Stimulated activated CD8-positive, alpha-beta memory T cell treated with anti-CD3 and anti-CD28 coated beads, Interleukin-7, amount 100 ng/mL, for 24 hours (primary cell): Measurements from ENCODE around the gene C1orf159.
A peak's percentile ranks its signal among the peaks of the same experiment; 100 is the strongest.
"Not testable (repeated sequence)": the region's sequence is repeated elsewhere in the genome, so short reads cannot be mapped to it uniquely, and the experiment has no call there.

Source experiments
- DNase-seq: peaks from one replicate; pipeline ENCODE4 v3.0.0-alpha.2; 2020; ENCODE audit warnings: low read depth

The C1orf159 gene

GRCh38 chr1:1067284-1067859 is 48.5 kb downstream of the C1orf159 start:
- DNase-seq = no peak

GRCh38 chr1:1066403-1067283 is 49.2 kb downstream of the C1orf159 start:
- no peak for DNase-seq

GRCh38 chr1:1065940-1066304 is 50.0 kb downstream of the C1orf159 start:
- DNase-seq = not testable (repeated sequence)

GRCh38 chr1:1065265-1065939 is 50.5 kb downstream of the C1orf159 start:
- DNase-seq = no peak

- peak; percentile 62 for DNase-seq
Measured at GRCh38 chr1:1063945-1064831, 51.7 kb downstream of the C1orf159 start.

- no peak for DNase-seq
Measured at GRCh38 chr1:1063261-1063944, 52.5 kb downstream of the C1orf159 start.

- DNase-seq = no peak
Measured at GRCh38 chr1:1062348-1063163, 53.3 kb downstream of the C1orf159 start.

- no peak for DNase-seq
Measured at GRCh38 chr1:1061682-1062345, 54.1 kb downstream of the C1orf159 start.

- no peak for DNase-seq
Measured at GRCh38 chr1:1060281-1061000, 55.4 kb downstream of the C1orf159 start.

- DNase-seq = peak; percentile 87
Measured at GRCh38 chr1:1059494-1060280, 56.2 kb downstream of the C1orf159 start.

GRCh38 chr1:1058921-1059493 is 56.9 kb downstream of the C1orf159 start:
- no peak for DNase-seq

GRCh38 chr1:1058088-1058905 is 57.6 kb downstream of the C1orf159 start:
- DNase-seq = no peak

- DNase-seq = not testable (repeated sequence)
Measured at GRCh38 chr1:1057769-1058087, 58.2 kb downstream of the C1orf159 start.

- no peak for DNase-seq
Measured at GRCh38 chr1:1055841-1056736, 59.8 kb downstream of the C1orf159 start.

- no peak for DNase-seq
Measured at GRCh38 chr1:1054971-1055370, 60.9 kb downstream of the C1orf159 start.

- no peak for DNase-seq
Measured at GRCh38 chr1:1054099-1054700, 61.7 kb downstream of the C1orf159 start.
